HG03571 (cell line): ENCODE measurements around the gene FPGS.

ENCODE experiments used
- ATAC-seq: cut with Tn5 transposase; IDR thresholded peaks from one replicate; pipeline ENCODE4 v1.9.1; 2021; ENCODE audit not compliant: unreplicated experiment

The FPGS gene

GRCh38 chr9:127786773-127787104 lies 15.9 kb upstream of the FPGS start:
- no peak for ATAC-seq

GRCh38 chr9:127788337-127789011 lies 14.2 kb upstream of the FPGS start:
- ATAC-seq: no peak

GRCh38 chr9:127789179-127789578 lies 13.5 kb upstream of the FPGS start:
- ATAC-seq: no peak

GRCh38 chr9:127790094-127790855 lies 12.4 kb upstream of the FPGS start:
- ATAC-seq: no peak

- ATAC-seq: no peak
These were observed 11.6 kb upstream of the FPGS start for GRCh38 chr9:127791085-127791484.

- ATAC-seq: no peak
These were observed 10.2 kb upstream of the FPGS start for GRCh38 chr9:127792417-127793031.

GRCh38 chr9:127793093-127793708 lies 9.5 kb upstream of the FPGS start:
- ATAC-seq: no peak

- ATAC-seq: no peak
These were observed 8.5 kb upstream of the FPGS start for GRCh38 chr9:127794001-127794791.

- no peak for ATAC-seq
These were observed 6.4 kb upstream of the FPGS start for GRCh38 chr9:127796225-127796813.

- no peak for ATAC-seq
These were observed 5.8 kb upstream of the FPGS start for GRCh38 chr9:127796852-127797370.

GRCh38 chr9:127801955-127802575 lies 617 bp upstream of the FPGS start:
- no peak for ATAC-seq

GRCh38 chr9:127803507-127804352 lies 1.0 kb downstream of the FPGS start:
- no peak for ATAC-seq

- ATAC-seq: no peak
These were observed 2.9 kb downstream of the FPGS start for GRCh38 chr9:127805620-127806019.

GRCh38 chr9:127806871-127807270 lies 4.2 kb downstream of the FPGS start:
- no peak for ATAC-seq

GRCh38 chr9:127808347-127809001 lies 5.8 kb downstream of the FPGS start:
- ATAC-seq: no peak

GRCh38 chr9:127809002-127809539 lies 6.4 kb downstream of the FPGS start:
- ATAC-seq: no peak

GRCh38 chr9:127809540-127810377 lies 7.1 kb downstream of the FPGS start:
- ATAC-seq: no peak
